Lung (tissue), 12 donors: ENCODE data around the gene MKS1. TPM values are rescaled to one million over a fixed set of nuclear protein-coding genes. Genes with fewer than 3 reads are reported as not detected.

Source experiments
- ATAC-seq: fragments of 200-7000 bp; cut with Tn5 transposase; one replicate; pipeline ENCODE4 v1.9.1; 2020; ENCODE audit warnings: moderate number of reproducible peaks; ENCODE audit not compliant: insufficient read depth, low FRiP score
- DNase-seq, 3 donors: peaks; one replicate each; pipeline ENCODE4 v3.0.0-alpha.2; 2013 to 2017
- H3K27ac ChIP-seq, 2 donors: one replicate each; pipeline ENCODE4 v1.5.1; 2013; ENCODE audit warnings: mild to moderate bottlenecking in 2 of 2, moderate library complexity in 2 of 2, control low read depth in 1 of 2, inconsistent platforms in 1 of 2, low read depth in 1 of 2, low read length in 1 of 2
- H3K27me3 ChIP-seq, 3 donors: one replicate each; pipeline ENCODE4 v1.5.1; 2013; ENCODE audit warnings: low read length in 2 of 3; ENCODE audit not compliant: control insufficient read depth in 3 of 3, insufficient read depth in 3 of 3
- H3K36me3 ChIP-seq, 4 donors: one replicate each; pipeline ENCODE4 v1.5.1; 2013; ENCODE audit warnings: low read length in 4 of 4, mild to moderate bottlenecking in 1 of 4, moderate library complexity in 1 of 4; ENCODE audit not compliant: control insufficient read depth in 4 of 4, insufficient read depth in 4 of 4
- H3K4me1 ChIP-seq, 5 donors: one replicate each; pipeline ENCODE4 v1.5.1; 2013; ENCODE audit warnings: low read length in 5 of 5, mild to moderate bottlenecking in 2 of 5, moderate library complexity in 1 of 5; ENCODE audit not compliant: control insufficient read depth in 5 of 5, insufficient read depth in 5 of 5
- H3K4me3 ChIP-seq: one replicate; pipeline ENCODE4 v1.5.1; 2013; ENCODE audit warnings: mild to moderate bottlenecking, control low read depth, moderate library complexity
- H3K9ac ChIP-seq, 2 donors: one replicate each; pipeline ENCODE4 v1.5.1; 2013; ENCODE audit warnings: low read length in 2 of 2, control low read depth in 1 of 2; ENCODE audit not compliant: insufficient read depth in 1 of 2
- H3K9me3 ChIP-seq, 4 donors: one replicate each; pipeline ENCODE4 v1.5.1; 2013; ENCODE audit warnings: low read length in 3 of 4, mild to moderate bottlenecking in 1 of 4, moderate library complexity in 1 of 4; ENCODE audit not compliant: control insufficient read depth in 4 of 4, insufficient read depth in 3 of 4
- CTCF ChIP-seq: IDR thresholded peaks from 2 replicates; pipeline ENCODE4 v1.5.1; 2012; ENCODE audit warnings: mild to moderate bottlenecking; ENCODE audit errors: control extremely low read depth, extremely low read depth
- WGBS, 2 donors: extraction: QIAGEN DNeasy Blood & Tissue Kit; methylation state at CpG; one replicate each; pipeline ENCODE4 v1.1.7; 2013; 5-methylcytosine and 5-hydroxymethylcytosine counted together
- polyA plus RNA-seq, 2 donors: library from polyadenylated mRNA; stranded (reverse); fragments of 200-250 nt; gene quantifications; one replicate each; pipeline ENCODE4 v1.2.1, GENCODE V29; 2013
- total RNA-seq, 2 donors: library from RNA; depleted of rRNA in 1 of 2; stranded (reverse); fragments of >200 nt in 1 of 2; gene quantifications; one replicate each; pipeline ENCODE4 v1.2.1, GENCODE V29; 2014 to 2021
- donor health status: control.
- donor health status: control.
- donor health status: Bipolar disorder and iron deficiency.
- donor health status: healthy.
- donor health status: DM: yes; HTN: yes; CAD: no.

MKS1 gene
- total and polyA plus RNA-seq, 4 donors = 8.8 to 25.0 (median 17.5) TPM

DNA sequence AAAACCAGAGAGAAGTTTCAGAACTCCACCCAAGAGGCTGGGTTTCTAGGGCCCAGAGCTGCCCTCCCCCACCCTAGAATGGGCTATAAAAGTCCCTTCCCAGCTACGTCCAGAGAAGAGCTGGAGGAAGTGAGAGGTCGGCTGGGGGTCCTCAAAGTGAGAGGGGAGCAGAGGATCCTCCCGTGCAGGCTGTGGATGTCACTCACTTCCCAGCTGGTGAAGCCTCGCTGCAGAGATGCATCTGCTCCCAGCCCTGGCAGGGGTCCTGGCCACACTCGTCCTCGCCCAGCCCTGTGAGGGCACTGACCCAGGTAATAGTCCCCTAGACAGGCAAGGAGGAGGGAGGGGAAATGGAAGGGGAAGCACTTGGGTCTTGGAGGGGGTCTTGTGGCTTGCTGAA lies 26.4 kb downstream of the MKS1 start, which contains the start of gene EPX:
EPX (plus strand) TSS at position 115 of the 400 bp plus-strand sequence; CDS start at position 236, 121 bp downstream.
- Histone ChIP-seq H3K36me3 (no peaks in the 10 kb centered on the region), H3K9me3 (peaks cover 0 to 2% (median 0%) of the 10 kb centered on the region in 4 donors), H3K4me3 (no peak within 1 kb of the TSS), H3K27ac (no peak within 1 kb of the TSS), H3K27me3 (peaks cover 0 to 9% (median 0%) of the 10 kb centered on the region in 3 donors), H3K4me1 (no peaks in the 10 kb centered on the region), H3K9ac (no peak within 1 kb of the TSS)
- no peak for DNase-seq
- ATAC-seq = no peak
- no peak for TF ChIP-seq CTCF
- 41 to 43% methylated on average over 6 of the region's 6 CpGs for WGBS, 2 donors

DNA sequence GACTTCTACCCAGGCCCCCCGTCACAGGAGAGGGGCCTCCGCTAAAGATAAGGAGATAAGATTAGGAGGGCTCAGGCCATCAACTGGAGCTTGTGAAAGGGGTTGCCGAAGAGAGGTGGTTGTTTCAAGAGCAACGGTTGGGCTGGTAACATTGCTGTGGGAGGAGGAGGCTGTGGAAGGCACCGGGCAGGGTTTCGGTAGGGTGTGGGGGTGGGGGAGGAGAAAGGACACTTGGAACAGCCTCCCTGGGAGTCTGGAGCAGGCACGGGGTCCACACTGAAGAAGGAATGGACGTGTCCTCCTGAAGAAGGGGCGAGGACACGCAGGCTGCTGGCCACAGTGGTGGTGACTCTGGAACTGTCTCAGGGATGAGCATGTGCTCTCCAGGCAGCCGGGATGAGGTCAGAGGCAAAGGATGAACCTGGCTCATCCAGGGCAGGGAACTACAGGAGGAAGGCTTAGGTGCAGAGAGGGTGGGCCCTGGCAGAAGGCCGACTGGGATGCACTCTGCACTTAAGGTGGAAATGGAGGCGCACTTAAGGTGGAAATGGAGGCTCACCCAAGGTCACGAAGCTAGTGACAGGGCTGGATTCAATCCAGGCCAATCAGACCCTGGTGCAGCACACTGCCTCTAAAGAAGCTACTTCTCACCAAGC lies 27.7 kb downstream of the MKS1 start:
- ATAC-seq (no peak), DNase-seq (no peak)
- H3K36me3 ChIP-seq = no peaks in the 10 kb centered on the region
- no peak for TF ChIP-seq CTCF
- H3K9me3 ChIP-seq = peaks cover 0 to 2% (median 0%) of the 10 kb centered on the region in 4 donors
- H3K27me3 ChIP-seq = peaks cover 0 to 9% (median 0%) of the 10 kb centered on the region in 3 donors
- H3K4me1 ChIP-seq = no peaks in the 10 kb centered on the region
- no peak overlapping the region for H3K27ac ChIP-seq
- H3K9ac ChIP-seq = no peak overlapping the region
- H3K4me3 ChIP-seq = no peak overlapping the region
- WGBS, 2 donors = 50 to 61% methylated on average over 14 of the region's 14 CpGs

DNA sequence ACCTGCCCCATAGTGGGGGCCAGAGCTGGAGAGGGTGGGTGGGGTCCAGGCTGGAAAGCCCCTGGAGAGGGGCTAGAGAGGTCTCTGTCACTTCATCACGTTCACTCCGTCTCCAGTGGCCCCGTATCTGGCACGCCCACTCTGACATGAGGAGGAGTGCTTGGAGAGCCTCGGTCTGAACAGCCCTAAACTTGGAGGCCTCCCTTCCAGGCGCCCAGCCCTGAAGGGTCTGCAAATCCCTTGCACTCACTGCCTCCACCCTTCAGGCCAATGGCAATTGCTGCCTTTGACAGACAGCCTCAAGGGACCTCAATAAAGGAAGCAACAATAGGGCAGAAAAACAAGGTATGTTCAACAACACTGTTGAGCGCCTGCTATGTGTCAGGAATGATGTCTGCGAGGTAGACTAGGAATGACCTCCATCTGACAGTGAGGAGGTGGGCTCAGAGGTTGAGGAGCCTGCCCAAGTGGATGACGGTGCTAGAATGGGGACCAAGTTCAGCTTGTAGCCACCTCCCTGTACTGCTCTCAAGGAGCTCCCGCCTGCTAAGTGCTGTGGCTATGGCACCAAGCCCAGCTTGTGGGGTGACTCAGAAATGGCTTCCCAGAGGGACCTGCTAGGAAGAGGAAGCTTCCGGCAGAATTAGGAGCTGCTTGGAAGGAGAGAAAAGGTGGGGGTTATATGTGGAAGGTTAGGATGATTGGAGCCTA lies 29.5 kb downstream of the MKS1 start:
- peak; percentile 59 for ATAC-seq
- Histone ChIP-seq H3K4me1 (no peaks in the 10 kb centered on the region), H3K9me3 (no peaks in the 10 kb centered on the region), H3K4me3 (no peak overlapping the region), H3K36me3 (no peaks in the 10 kb centered on the region), H3K27me3 (peaks cover 0 to 6% (median 0%) of the 10 kb centered on the region in 3 donors), H3K9ac (no peak overlapping the region), H3K27ac (no peak overlapping the region)
- DNase-seq = peak in 1 of 3 donors; percentile 15
- no peak for TF ChIP-seq CTCF
- 57 to 63% methylated on average over 11 of the region's 11 CpGs for WGBS, 2 donors
